Neural cell (in vitro differentiated cells): ENCODE measurements around the gene ESD. TPM values are rescaled to one million over a fixed set of nuclear protein-coding genes. Genes with fewer than 3 reads are reported as not detected.

Experiments
- H2AFZ ChIP-seq: fragments of 200-600, 300-800 bp; sonication (generic), shearing (Covaris generic); 2 replicates; pipeline ENCODE4 v1.6.0; 2014; ENCODE audit warnings: low read depth, mild to moderate bottlenecking, antibody characterized with exemption, low read length, moderate library complexity
- H3F3A ChIP-seq: fragments of 200-600 bp; shearing (Covaris generic); 2 replicates; pipeline ENCODE4 v1.6.1; 2016; ENCODE audit warnings: mild to moderate bottlenecking, moderate library complexity, mixed read lengths, antibody characterized with exemption, low read length; ENCODE audit not compliant: insufficient read depth, poor library complexity, severe bottlenecking
- H3K27ac ChIP-seq: fragments of 200-600, 300-800 bp; sonication (generic), shearing (Covaris generic); 2 replicates; pipeline ENCODE4 v1.5.1; 2014; ENCODE audit warnings: mild to moderate bottlenecking, low read length, moderate library complexity
- H3K27me3 ChIP-seq: fragments of 300-800, 200-600 bp; sonication (generic), shearing (Covaris generic); 2 replicates; pipeline ENCODE4 v1.6.0; 2014; ENCODE audit warnings: mild to moderate bottlenecking, low read depth, low read length, moderate library complexity; ENCODE audit not compliant: insufficient read depth
- H3K36me3 ChIP-seq: fragments of 300-800, 200-600 bp; sonication (generic), shearing (Covaris generic); 2 replicates; pipeline ENCODE4 v1.5.1; 2014; ENCODE audit warnings: mild to moderate bottlenecking, antibody characterized with exemption, low read length, moderate library complexity; ENCODE audit not compliant: insufficient read depth
- H3K4me2 ChIP-seq: fragments of 300-800, 200-600 bp; sonication (generic), shearing (Covaris generic); 2 replicates; pipeline ENCODE4 v1.6.0; 2014; ENCODE audit warnings: mild to moderate bottlenecking, low read length
- H3K4me3 ChIP-seq: fragments of 300-800, 200-600 bp; sonication (generic), shearing (Covaris generic); 2 replicates; pipeline ENCODE4 v1.5.1; 2014; ENCODE audit warnings: mild to moderate bottlenecking, low read length, moderate library complexity
- H3K79me2 ChIP-seq: fragments of 200-600 bp; shearing (Covaris generic); replicated peaks from 2 replicates; pipeline ENCODE4 v1.6.0; 2014; ENCODE audit warnings: mild to moderate bottlenecking, low read length, moderate library complexity; ENCODE audit not compliant: insufficient read depth
- H3K9ac ChIP-seq: fragments of 300-800, 200-600 bp; sonication (generic), shearing (Covaris generic); 2 replicates; pipeline ENCODE4 v1.6.1; 2016; ENCODE audit warnings: mild to moderate bottlenecking, low read length, mixed read lengths
- H3K9me2 ChIP-seq: fragments of 200-600 bp; shearing (Covaris generic); 2 replicates; pipeline ENCODE4 v1.6.1; 2016; ENCODE audit warnings: mild to moderate bottlenecking, low read length, mixed read lengths; ENCODE audit not compliant: insufficient read depth
- H3K9me3 ChIP-seq: fragments of 200-600, 300-800 bp; sonication (generic), shearing (Covaris generic); 2 replicates; pipeline ENCODE4 v1.6.1; 2016; ENCODE audit warnings: mild to moderate bottlenecking, mixed run types, low read length, moderate library complexity, mixed read lengths
- H4K20me1 ChIP-seq: fragments of 200-600 bp; shearing (Covaris generic); 2 replicates; pipeline ENCODE4 v1.6.1; 2016; ENCODE audit warnings: mild to moderate bottlenecking, mixed run types; ENCODE audit not compliant: insufficient read depth
- EP300 ChIP-seq: fragments of 450-650 bp; conservative IDR thresholded peaks from 2 replicates; pipeline ENCODE4 v1.6.1; 2014; ENCODE audit warnings: antibody characterized with exemption, mild to moderate bottlenecking, moderate library complexity; ENCODE audit not compliant: poor library complexity, severe bottlenecking
- EZH2 ChIP-seq: fragments of 200-600, 300-800 bp; shearing (Covaris generic), sonication (generic); IDR thresholded peaks from 2 replicates; pipeline ENCODE4 v1.6.1; 2014; ENCODE audit warnings: antibody characterized with exemption, low read length, borderline replicate concordance, mild to moderate bottlenecking; ENCODE audit not compliant: insufficient read depth, poor library complexity, severe bottlenecking
- MXI1 ChIP-seq: fragments of 450-650 bp; conservative IDR thresholded peaks from 2 replicates; pipeline ENCODE4 v1.6.1; 2014; ENCODE audit warnings: antibody characterized with exemption, mild to moderate bottlenecking; ENCODE audit not compliant: poor library complexity, severe bottlenecking
- POLR2AphosphoS5 ChIP-seq: IDR thresholded peaks from 2 replicates; pipeline ENCODE4 v1.6.1; 2012
- RAD21 ChIP-seq: fragments of 450-650 bp; conservative IDR thresholded peaks from 2 replicates; pipeline ENCODE4 v1.6.1; 2014; ENCODE audit warnings: antibody characterized with exemption, mild to moderate bottlenecking, moderate library complexity
- SMC3 ChIP-seq: fragments of 450-650 bp; conservative IDR thresholded peaks from 2 replicates; pipeline ENCODE4 v1.6.1; 2014; ENCODE audit warnings: antibody characterized with exemption, mild to moderate bottlenecking, moderate library complexity; ENCODE audit not compliant: poor library complexity
- TAF1 ChIP-seq: IDR thresholded peaks from 2 replicates; pipeline ENCODE4 v1.6.1; 2012; ENCODE audit warnings: low read depth
- polyA plus RNA-seq: library from polyadenylated mRNA; depleted of rRNA; stranded (reverse); fragments of >200 nt; gene quantifications from 2 replicates; pipeline ENCODE4 v1.2.3, GENCODE V29; 2014
- TF ChIP-seq, protein P1 (sequence below): IDR thresholded peaks from 2 replicates; pipeline ENCODE4 v1.6.1; 2012; ENCODE audit warnings: borderline replicate concordance
- TF ChIP-seq, protein P2 (sequence below): fragments of 450-650 bp; IDR thresholded peaks from 2 replicates; pipeline ENCODE4 v1.5.1; 2014; ENCODE audit warnings: antibody characterized with exemption, mild to moderate bottlenecking, moderate library complexity; ENCODE audit not compliant: poor library complexity, severe bottlenecking

ESD gene
- polyA plus RNA-seq, 1 donor from 2014 or later, result 94.6 TPM

DNA sequence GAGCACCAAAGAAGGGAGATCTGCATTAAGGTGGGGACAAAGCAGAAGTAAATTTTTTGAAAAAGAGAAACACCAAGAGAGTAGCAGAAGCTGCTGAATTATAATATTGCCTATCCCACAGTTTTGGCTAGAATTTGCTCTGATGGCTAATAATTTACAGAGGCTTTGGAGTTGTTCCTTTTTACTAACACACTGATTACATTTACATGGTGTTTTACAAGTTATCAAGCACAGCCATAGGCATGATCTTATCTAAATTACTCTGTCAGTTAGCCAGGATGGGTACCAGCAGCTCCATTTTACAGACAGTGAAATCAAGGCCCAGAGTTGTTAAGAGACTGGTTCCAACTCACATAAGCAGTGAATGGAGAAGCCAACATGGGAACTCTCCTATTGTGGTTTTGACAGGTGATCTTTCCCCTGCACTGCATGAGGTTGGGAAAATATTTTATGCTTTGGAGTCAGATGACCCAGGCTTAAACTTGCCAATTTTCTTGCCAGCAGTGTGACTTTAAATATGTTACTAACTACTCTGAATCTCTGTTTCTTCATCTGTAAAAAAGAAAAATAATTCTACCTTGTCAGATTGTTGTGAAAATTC lies 33.5 kb upstream of the ESD start:
- no peaks in the 10 kb centered on the region for H4K20me1 ChIP-seq
- no peak overlapping the region for H3K9ac ChIP-seq
- TF ChIP-seq, protein P1, sequence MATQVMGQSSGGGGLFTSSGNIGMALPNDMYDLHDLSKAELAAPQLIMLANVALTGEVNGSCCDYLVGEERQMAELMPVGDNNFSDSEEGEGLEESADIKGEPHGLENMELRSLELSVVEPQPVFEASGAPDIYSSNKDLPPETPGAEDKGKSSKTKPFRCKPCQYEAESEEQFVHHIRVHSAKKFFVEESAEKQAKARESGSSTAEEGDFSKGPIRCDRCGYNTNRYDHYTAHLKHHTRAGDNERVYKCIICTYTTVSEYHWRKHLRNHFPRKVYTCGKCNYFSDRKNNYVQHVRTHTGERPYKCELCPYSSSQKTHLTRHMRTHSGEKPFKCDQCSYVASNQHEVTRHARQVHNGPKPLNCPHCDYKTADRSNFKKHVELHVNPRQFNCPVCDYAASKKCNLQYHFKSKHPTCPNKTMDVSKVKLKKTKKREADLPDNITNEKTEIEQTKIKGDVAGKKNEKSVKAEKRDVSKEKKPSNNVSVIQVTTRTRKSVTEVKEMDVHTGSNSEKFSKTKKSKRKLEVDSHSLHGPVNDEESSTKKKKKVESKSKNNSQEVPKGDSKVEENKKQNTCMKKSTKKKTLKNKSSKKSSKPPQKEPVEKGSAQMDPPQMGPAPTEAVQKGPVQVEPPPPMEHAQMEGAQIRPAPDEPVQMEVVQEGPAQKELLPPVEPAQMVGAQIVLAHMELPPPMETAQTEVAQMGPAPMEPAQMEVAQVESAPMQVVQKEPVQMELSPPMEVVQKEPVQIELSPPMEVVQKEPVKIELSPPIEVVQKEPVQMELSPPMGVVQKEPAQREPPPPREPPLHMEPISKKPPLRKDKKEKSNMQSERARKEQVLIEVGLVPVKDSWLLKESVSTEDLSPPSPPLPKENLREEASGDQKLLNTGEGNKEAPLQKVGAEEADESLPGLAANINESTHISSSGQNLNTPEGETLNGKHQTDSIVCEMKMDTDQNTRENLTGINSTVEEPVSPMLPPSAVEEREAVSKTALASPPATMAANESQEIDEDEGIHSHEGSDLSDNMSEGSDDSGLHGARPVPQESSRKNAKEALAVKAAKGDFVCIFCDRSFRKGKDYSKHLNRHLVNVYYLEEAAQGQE, result no peak
- TF ChIP-seq SMC3 (no peak), POLR2AphosphoS5 (no peak), EP300 (no peak), RAD21 (no peak), EZH2 (no peak), MXI1 (no peak), TAF1 (no peak)
- TF ChIP-seq, protein P2, sequence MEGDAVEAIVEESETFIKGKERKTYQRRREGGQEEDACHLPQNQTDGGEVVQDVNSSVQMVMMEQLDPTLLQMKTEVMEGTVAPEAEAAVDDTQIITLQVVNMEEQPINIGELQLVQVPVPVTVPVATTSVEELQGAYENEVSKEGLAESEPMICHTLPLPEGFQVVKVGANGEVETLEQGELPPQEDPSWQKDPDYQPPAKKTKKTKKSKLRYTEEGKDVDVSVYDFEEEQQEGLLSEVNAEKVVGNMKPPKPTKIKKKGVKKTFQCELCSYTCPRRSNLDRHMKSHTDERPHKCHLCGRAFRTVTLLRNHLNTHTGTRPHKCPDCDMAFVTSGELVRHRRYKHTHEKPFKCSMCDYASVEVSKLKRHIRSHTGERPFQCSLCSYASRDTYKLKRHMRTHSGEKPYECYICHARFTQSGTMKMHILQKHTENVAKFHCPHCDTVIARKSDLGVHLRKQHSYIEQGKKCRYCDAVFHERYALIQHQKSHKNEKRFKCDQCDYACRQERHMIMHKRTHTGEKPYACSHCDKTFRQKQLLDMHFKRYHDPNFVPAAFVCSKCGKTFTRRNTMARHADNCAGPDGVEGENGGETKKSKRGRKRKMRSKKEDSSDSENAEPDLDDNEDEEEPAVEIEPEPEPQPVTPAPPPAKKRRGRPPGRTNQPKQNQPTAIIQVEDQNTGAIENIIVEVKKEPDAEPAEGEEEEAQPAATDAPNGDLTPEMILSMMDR, result no peak
- no peaks in the 10 kb centered on the region for H3K9me2 ChIP-seq
- H3K27ac ChIP-seq, result no peak overlapping the region
- no peak overlapping the region for H3K4me2 ChIP-seq
- no peaks in the 10 kb centered on the region for H3K27me3 ChIP-seq
- no peak overlapping the region for H2AFZ ChIP-seq
- no peaks in the 10 kb centered on the region for H3K79me2 ChIP-seq
- no peaks in the 10 kb centered on the region for H3K9me3 ChIP-seq
- no peaks in the 10 kb centered on the region for H3K36me3 ChIP-seq
- no peak overlapping the region for H3K4me3 ChIP-seq
- H3F3A ChIP-seq, result no peaks in the 10 kb centered on the region

DNA sequence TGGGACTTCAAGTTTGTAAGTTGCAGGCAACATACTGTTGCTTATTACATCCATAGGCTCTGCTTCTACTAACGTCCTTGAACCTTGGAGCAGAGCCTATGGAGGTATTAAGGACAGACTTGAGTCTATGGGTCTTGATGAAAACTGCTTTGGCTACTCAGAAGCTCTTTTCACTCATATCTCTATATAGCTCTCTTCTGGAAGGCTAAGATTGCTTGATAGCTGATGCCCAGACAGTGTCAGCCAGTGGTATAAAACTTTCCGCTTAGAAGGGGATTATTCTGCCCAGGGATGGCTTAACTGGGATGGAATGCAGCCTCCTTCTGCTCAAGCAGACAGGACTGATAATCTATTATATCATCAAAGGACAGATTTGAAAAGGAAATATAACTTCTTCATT lies 25.6 kb upstream of the ESD start:
- Histone ChIP-seq H3K79me2 (no peaks in the 10 kb centered on the region), H3F3A (no peaks in the 10 kb centered on the region), H3K27ac (no peak overlapping the region), H3K9ac (no peak overlapping the region), H4K20me1 (no peaks in the 10 kb centered on the region), H3K9me2 (no peaks in the 10 kb centered on the region), H3K4me3 (no peak overlapping the region), H2AFZ (no peak overlapping the region), H3K27me3 (no peaks in the 10 kb centered on the region), H3K36me3 (no peaks in the 10 kb centered on the region), H3K4me2 (no peak overlapping the region), H3K9me3 (no peaks in the 10 kb centered on the region)
- TF ChIP-seq POLR2AphosphoS5 (no peak), TAF1 (no peak), SMC3 (no peak), EP300 (no peak), MXI1 (no peak), RAD21 (no peak), EZH2 (no peak)
- TF ChIP-seq, protein P2, result no peak
- TF ChIP-seq, protein P1, result no peak
